GDM1 (cell line): Measurements from ENCODE around the gene VARS2.

ENCODE experiments used
- DNase-seq: peaks from one replicate; lab custom pipeline; 2025; lab: John Stamatoyannopoulos, UW

VARS2 gene

GRCh38 chr6:30884521-30885480, 29.2 kb upstream of the VARS2 start:
- no peak for DNase-seq

- peak; percentile 0 for DNase-seq
These were observed 28.5 kb upstream of the VARS2 start for GRCh38 chr6:30885481-30885998.

GRCh38 chr6:30885999-30886896, 27.8 kb upstream of the VARS2 start:
- DNase-seq: no peak

GRCh38 chr6:30886897-30887255, 27.2 kb upstream of the VARS2 start:
- no peak for DNase-seq

GRCh38 chr6:30887901-30888815, 25.9 kb upstream of the VARS2 start:
- DNase-seq: no peak

GRCh38 chr6:30888816-30889495, 25.1 kb upstream of the VARS2 start:
- no peak for DNase-seq

GRCh38 chr6:30889496-30889885, 24.5 kb upstream of the VARS2 start:
- DNase-seq: no peak

GRCh38 chr6:30889921-30890645, 24.0 kb upstream of the VARS2 start:
- DNase-seq: no peak

- DNase-seq: no peak
These were observed 23.2 kb upstream of the VARS2 start for GRCh38 chr6:30890646-30891449.

- DNase-seq: no peak
These were observed 22.7 kb upstream of the VARS2 start for GRCh38 chr6:30891450-30891723.

- no peak for DNase-seq
These were observed 22.1 kb upstream of the VARS2 start for GRCh38 chr6:30891816-30892538.

- DNase-seq: no peak
These were observed 20.9 kb upstream of the VARS2 start for GRCh38 chr6:30893001-30893591.

- DNase-seq: no peak
These were observed 20.4 kb upstream of the VARS2 start for GRCh38 chr6:30893666-30894065.

- no peak for DNase-seq
These were observed 19.7 kb upstream of the VARS2 start for GRCh38 chr6:30894381-30894780.

GRCh38 chr6:30894935-30895334, 19.1 kb upstream of the VARS2 start:
- no peak for DNase-seq

- no peak for DNase-seq
These were observed 18.7 kb upstream of the VARS2 start for GRCh38 chr6:30895343-30895742.

- no peak for DNase-seq
These were observed 17.5 kb upstream of the VARS2 start for GRCh38 chr6:30896541-30896940.

GRCh38 chr6:30897882-30898281, 16.2 kb upstream of the VARS2 start:
- no peak for DNase-seq
